Stimulated activated CD8-positive, alpha-beta memory T cell treated with anti-CD3 and anti-CD28 coated beads, Interleukin-7, amount 100 ng/mL, for 1 hour (primary cell): ENCODE results near the gene ATR.
"Not testable (repeated sequence)": the region's sequence is repeated elsewhere in the genome, so short reads cannot be mapped to it uniquely, and the experiment has no call there.

ENCODE experiments used
- DNase-seq, 2 donors: peaks; one replicate each; pipeline ENCODE4 v3.0.0-alpha.2; 2020; ENCODE audit warnings: low read depth in 2 of 2

The ATR gene

DNA sequence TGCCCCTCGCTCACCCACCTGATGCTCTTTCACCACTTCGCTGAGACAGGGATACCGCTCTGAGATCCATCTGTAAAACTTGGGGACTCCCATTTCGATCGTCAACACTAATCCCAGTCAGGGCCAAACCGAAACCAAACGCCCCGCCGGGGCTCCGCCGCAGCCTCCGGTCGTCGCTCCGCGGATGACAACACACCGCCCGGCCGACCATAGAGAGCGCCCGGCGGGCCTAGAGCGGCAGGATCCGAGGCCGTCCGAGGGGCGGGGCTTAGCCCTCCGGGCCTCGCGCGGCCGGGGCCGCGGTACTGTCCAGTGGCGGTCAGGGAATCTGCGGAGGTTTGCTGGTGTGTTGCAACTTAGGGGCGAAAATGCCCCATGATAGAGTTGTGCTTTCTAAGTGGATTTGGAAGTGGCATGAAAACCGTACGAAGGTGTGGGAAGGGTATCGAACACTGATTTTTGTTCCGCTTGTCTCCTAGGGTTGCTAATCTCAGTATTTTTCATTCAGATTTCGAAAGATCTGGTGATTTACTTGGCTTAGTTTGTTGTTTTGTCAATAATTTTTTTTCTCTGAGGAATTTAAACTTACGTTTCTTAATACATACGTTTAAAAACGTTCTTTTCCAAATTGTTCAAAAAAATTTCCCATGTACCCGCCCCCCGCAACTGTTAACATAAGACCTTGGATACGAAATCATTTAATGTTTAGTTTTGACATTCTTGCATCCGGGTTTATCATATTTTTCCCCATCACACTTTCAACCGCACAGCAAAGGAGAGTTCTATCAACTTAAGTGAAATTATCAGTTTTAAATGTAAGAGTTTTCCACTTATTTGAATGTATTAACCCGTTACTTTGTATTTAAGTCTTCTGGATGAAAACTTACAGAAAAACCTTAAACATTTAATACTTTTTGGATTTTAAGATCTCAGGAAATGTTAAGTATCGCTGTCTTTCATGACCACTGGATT, 130.4 kb downstream of the ATR start, which contains the start of gene XRN1:
Gene XRN1, minus strand, starts transcription at position 186 of the 972 bp plus-strand sequence. Its CDS starts 93 bp downstream, at position 93.
- peak; percentile 87 to 89 for DNase-seq

DNA sequence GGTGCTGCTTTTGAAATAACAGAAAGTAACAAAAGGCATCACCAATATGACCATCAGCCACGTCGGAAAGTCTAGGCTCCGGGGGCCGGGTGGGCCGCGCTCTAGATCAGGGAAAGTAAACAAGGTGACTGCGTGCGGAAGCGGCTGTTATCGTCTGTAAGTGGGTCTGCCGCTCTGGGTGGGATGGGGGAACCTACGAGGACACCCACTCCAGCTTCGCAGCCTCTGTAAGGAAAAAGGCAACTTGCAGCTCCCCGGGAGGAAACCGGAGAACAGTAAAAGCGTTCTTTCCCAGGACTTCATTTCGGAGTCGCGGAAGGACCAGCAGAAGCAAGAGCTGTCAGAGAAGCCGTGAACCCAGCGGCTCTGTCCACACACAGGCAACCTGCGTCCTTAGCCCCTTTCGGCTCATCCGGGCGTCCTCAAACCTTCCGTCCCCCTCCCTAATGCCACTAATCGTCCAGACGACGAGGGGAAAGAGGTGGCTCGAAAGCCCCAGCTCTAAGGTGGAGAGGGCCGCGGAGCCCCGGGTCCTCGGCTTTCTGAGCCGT, 131.2 kb downstream of the ATR start:
- DNase-seq, result peak in 1 of 2 donors; percentile 9

DNA sequence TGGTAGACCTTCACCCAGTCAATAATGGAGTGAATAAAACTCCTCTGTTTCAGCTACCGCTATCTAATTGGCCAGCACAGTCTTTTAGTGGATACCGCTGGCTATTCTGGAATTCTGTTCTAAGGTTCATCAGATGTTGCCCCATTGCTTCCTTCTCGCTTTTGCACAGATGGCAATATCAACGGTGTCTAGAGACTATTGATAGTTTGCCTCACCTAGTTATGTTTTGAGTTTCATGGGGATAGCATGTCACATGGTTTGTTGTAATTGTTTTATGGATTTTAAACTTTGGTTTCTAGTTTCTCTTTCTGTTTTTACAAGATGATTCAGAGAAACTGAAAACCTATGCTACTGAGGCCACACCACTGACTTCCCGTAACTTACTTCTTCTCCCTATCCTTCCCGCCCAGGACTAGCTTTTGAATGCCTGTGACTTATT, 132.7 kb downstream of the ATR start:
- DNase-seq, result no peak

DNA sequence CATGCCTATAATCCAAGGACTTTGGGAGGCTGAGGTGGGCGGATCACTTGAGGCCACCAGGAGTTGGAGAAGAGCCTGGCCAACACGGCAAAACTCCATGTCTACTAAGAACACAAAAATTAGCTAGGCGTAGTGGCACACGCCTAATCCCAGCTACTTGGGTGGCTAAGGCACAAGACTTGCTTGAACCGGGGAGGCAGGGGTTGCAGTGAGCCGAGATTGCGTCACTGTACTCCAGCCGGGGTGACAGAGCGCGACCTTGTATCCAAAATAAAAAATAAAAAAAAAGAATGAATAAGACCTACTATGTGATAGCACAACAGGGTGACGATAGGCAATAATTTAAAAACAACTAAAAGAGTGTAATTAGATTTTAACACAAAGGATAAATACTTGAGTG, 134.2 kb downstream of the ATR start:
- no peak for DNase-seq

DNA sequence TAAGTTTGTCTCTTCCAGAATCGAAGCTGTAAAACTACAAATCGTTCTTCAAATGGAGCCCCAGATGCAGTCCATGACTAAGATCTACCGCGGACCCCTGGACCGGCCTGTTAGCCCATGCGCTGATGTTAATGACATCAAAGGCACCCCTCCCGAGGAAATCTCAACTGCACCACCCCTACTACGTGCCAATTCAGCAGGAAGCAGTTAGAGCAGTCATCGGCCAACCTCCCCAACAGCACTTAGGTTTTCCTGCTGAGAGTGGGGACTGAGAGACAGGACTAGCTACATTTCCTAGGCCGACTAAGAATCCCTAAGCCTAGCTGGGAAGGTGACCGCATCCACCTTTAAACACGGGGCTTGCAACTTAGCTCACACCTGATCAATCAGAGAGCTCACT, 135.5 kb downstream of the ATR start:
- DNase-seq, result not testable (repeated sequence)

DNA sequence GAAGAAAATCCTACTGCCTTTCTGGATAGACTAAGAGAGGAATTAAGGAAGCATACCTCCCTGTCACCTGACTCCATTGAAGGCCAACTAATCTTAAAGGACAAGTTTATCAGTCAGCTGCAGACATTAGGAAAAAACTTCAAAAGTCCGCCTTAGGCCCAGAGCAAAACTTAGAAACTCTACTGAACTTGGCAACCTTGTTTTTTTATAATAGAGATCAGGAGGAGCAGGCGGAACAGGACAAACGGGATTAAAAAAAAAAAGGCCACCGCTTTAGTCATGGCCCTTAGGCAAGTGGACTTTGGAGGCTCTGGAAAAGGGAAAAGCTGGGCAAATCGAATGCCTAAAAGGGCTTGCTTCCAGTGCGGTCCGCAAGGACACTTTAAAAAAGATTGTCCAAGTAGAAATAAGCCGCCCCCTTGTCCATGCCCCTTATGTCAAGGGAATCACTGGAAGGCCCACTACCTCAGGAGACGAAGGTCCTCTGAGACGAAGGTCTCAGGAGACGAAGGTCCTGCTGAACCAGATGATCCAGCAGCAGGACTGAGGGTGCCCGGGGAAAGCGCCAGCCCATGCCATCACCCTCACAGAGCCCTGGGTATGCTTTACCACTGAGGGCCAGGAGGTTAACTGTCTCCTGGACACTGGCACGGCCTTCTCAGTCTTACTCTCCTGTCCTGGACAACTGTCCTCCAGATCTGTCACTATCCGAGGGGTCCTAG, 138.9 kb downstream of the ATR start:
- not testable (repeated sequence) for DNase-seq

DNA sequence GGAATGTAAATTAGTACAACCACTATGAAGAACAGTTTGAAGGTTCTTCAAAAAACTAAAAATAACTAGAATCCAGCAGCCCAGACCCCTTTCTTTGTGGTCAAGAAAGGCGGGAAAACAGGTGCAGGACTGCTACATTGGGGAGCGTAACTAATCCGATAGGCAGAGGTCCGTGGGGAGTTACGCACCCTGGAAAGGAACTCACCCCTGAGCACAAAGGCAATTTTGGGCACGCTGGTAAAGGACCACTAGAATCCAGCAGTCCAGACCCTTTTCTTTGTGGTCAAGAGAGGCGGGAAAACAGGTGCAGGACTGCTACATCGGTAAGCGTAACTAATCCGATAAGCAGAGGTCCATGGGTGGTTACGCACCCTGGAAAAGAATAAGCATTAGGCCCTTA, 140.4 kb downstream of the ATR start:
- DNase-seq, result not testable (repeated sequence)

DNA sequence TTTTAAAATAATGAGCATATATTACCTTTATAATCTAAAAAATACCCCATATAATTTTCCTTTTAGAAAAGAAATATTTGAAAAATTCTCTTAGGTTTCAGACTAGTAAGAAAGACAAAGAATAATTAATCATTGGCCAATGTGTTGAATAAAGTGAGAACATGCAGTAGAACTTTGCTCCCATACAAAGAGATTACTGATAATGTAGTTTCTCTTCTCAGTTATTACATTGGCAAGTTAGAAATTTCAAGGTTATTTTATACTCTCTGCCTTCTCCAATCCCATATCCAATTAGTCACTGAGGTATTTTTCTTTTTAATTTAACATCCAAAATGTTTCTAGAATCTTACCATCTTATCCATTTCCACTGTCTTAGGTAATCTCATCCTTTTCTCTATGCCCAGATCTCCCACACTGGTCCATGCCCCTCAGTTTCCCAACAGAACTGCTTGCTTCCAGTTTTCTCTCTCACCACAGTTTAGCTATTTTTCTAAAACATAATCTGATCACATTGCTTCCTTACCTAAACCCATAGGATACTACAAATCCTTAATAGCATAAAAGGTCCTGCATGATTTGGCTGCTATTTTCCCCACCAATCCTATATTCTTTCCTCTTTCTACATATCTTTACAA, 141.5 kb downstream of the ATR start:
- no peak for DNase-seq

DNA sequence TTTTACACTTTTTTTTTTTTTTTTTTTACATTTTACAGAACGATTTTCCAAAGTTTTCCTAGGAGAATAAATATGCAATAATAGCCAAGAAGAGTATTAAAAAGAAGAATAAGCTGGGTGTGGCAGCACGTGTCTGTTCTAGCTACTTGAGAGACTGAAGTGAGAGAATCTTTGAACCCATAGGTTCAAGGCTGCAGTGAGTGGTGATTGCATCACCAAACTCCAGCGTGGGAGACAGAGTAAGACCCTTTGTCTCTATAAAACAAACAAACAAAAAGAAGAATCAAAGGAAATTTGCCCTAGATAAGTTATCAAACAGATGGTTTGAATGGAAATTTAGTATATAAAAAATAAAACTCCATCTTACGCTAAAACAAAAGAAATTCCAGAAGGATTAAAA, 144.0 kb downstream of the ATR start:
- DNase-seq, result no peak

DNA sequence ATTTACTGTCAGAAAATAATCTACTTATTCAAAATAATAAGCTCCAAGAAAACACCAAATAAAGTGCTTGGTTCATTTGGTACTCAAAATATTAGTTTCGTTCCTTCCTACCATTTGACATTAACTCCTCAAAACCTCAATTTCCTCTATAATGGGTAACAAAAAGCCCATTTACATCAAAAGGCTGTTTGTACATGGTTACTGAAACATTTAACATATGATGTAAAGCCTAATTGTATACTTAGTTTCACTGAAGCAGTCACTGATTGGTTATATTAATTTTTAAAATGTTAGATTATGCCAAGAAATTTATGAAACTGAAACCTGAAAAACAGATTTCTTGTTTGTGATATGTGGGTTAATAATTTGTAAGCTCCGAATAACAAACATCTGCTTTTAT, 145.4 kb downstream of the ATR start:
- DNase-seq, result no peak

DNA sequence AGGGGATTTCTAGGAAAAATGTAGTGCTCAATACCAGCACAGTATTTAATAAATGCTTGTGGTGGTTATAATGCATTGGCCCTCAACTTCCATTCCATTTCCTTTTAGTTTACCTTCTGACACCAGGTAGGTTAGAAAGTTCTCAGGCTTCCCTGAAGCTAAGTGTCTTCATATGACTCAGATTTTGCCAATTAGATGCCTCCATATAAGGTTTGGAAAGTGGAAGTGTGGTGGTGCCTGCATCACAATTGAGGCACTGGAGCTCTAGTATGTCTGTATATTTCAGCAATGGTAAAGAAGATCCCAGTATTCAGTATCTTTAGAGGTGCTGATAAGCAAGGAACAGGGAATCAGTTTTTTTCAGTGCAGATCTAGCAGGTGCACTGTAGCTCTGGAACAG, 149.0 kb downstream of the ATR start:
- DNase-seq, result no peak

DNA sequence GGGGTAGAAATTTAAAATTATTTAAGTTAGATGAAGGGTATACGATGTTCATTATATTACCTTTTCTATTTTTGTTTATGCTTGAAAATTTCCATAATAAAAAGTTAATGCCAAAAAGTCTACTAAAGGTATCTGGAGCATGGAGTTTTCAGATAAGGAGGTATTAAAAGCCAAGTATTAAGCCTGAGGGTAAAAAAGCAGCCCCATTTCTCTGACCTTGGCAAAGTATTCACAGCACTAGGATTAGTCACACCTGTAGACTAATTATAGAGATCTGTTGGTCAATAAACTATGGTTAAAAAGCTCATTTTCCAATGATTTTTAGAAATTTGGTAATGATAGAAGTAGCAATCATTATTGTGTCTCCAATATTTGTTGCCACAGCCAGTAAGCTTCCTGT, 153.8 kb downstream of the ATR start:
- DNase-seq, result no peak

DNA sequence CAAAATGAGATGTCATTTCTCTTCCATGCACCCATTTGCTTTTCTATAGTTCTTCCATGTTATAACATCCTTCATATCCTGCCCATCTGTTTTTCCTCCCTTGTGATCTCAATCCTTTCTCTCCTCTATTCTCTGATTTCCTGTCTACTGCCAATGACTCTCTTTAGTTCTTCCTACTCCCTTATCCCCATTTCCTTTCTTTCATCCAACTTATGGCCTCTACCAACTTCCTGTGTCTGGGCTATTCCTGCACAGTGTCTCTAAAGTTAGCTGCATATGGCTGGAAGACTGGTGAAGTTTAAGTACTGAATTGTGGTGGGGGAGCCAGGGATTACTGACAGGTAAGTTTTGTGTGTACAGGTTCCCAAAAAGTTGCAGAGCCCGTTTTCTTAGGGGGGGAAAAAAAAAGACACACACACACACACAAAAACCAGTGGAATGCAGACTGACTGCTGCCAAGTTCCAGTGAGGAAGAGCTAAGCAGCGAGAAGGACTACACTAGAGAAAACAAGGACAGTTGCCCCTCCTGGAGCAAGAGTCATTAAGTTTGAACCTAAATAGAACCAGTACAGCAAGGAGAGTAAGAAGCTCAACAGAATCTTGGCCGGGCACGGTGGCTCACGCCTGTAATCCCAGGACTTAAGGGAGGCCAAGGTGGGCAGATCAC, 159.5 kb downstream of the ATR start:
- no peak for DNase-seq

DNA sequence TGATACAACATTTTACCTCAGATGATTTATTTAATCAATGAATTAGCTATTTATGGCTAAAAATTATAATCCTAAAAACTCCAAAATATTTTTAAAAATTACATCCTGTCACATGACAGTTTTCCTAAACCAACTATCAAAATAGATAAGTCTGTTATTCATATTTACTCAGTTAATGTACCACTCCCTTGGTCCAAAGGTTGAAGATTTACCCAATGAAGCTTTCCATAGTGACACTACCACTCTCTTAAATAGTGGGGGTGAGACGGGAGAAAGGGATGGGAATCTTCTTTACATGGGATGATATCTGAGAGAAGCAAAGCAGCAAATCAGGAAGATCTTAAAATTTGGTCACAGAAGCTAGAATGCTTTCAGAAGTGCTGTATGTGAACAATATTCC, 161.2 kb downstream of the ATR start:
- DNase-seq, result no peak

DNA sequence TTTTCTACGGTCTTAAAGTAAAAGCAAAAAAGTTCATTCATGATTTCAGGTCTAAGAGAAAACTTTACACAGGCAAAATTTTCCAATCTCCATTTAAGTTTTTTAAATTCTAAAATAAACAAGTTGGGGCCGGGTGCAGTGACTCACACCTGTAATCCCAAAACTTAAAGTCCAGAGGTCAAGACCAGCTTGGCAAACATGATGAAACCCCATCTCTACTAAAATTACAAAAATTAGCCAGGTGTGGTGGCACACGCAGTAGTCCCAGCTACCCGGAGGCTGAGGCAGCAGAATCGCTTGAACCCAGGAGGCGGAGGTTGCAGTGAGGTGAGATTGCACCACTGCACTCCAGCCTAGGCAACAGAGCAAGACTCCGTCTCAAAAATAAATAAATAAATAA, 178.0 kb downstream of the ATR start:
- DNase-seq, result not testable (repeated sequence)
